UCSD-AML1 (cell line): Measurements from ENCODE around the gene C11orf21.
A peak's percentile ranks its signal among the peaks of the same experiment; 100 is the strongest.

Source experiments
- DNase-seq: peaks from one replicate; lab custom pipeline; 2025; ENCODE audit not compliant: unreplicated experiment; lab: John Stamatoyannopoulos, UW

The C11orf21 gene

GRCh38 chr11:2273311-2273710 is 28.4 kb downstream of the C11orf21 start:
- no peak for DNase-seq

DNA sequence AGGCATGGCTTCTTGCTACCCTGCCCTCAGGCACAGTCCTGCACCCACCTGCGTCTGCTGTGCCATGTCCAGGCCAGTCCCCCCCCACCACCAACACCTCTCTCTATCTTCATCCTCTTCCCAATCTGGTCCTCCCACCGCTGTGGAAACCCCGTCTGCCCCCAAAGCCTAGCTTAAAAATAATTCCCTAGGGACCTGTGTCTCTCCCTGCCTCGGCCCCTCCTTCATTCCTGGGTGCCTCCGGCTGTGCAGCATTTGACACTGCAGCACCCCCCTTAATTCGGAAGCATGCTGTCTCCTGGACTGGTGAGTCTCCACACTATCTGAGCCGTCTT is 28.8 kb downstream of the C11orf21 start:
- no peak for DNase-seq

GRCh38 chr11:2272228-2272945 is 29.3 kb downstream of the C11orf21 start:
- no peak for DNase-seq

GRCh38 chr11:2271327-2272227 is 30.1 kb downstream of the C11orf21 start:
- no peak for DNase-seq

- DNase-seq: no peak
Observed at GRCh38 chr11:2271077-2271326, 30.7 kb downstream of the C11orf21 start.

DNA sequence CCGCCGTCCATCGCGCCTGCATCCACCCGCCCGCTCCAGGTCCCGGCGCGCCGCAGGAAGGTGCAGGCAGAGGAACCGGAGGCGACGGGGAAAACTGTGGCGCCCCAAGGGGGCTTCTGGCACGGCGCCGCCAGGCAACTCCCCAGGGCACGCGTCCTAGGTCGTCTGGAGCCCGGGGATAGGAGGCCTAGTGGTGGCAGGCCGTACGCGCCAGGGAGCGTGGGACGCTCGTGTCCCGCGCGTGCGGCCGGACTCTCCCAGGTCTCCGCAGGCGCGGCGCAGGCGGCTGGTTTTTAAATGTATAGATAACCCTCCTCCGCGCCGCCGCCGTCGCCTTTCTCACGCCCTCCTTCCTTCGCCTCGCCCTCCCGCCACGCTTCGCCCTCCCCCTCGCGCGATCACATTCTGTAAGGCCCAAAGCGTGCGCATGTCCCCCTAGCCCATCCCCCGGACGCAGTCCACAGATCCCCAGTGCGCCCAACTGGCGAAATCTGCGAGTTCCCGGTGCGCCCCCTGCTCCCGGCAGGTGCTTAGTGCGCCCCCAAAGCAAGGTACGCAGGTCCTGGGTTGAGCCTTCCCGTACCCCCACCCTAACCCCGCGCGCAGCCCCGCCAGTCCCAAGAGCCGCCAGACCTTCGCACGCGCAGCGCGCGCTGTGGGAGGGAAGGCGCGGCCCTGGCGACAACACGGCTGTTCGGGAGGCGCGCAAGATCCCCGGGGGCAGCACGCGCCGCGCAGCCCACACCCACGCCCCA is 31.2 kb downstream of the C11orf21 start, which contains the start of gene ASCL2:
TSS of gene ASCL2 (minus strand) at position 267 of the 755 bp plus-strand sequence. CDS start at position 11, 256 bp downstream.
- DNase-seq: no peak

DNA sequence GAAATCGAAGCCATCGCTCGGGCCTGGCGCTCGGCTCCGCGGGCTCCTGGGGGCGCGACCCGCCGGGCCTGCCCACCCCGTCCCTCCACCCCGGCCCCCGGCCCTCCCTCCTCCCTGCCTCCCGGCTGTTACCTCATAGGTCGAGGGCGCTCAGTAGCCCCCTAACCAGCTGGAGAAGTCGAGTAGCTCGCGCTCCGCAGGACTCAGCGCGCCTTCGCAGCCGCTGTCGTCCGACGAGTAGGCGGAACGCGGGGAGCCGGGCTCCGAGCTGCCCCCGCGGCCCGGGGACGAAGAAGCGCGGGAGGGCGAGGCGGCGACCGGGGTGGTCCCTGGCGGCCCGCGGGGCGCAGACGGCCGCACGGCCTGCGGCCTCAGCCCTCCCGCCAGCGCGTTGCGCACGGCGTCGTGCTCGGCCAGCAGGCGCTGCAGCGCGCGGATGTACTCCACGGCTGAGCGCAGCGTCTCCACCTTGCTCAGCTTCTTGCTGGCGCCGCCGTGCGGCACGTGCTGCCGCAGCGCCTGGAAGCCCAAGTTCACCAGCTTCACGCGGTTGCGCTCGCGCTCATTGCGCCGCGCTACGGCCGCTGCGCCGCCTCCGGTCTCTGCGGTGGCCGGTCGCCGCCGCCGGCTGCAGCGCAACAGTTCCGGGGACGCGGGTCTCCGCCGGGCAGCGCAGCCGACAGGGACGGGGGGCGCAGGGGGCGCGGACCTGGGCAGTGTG is 32.0 kb downstream of the C11orf21 start:
- peak; percentile 60 for DNase-seq

DNA sequence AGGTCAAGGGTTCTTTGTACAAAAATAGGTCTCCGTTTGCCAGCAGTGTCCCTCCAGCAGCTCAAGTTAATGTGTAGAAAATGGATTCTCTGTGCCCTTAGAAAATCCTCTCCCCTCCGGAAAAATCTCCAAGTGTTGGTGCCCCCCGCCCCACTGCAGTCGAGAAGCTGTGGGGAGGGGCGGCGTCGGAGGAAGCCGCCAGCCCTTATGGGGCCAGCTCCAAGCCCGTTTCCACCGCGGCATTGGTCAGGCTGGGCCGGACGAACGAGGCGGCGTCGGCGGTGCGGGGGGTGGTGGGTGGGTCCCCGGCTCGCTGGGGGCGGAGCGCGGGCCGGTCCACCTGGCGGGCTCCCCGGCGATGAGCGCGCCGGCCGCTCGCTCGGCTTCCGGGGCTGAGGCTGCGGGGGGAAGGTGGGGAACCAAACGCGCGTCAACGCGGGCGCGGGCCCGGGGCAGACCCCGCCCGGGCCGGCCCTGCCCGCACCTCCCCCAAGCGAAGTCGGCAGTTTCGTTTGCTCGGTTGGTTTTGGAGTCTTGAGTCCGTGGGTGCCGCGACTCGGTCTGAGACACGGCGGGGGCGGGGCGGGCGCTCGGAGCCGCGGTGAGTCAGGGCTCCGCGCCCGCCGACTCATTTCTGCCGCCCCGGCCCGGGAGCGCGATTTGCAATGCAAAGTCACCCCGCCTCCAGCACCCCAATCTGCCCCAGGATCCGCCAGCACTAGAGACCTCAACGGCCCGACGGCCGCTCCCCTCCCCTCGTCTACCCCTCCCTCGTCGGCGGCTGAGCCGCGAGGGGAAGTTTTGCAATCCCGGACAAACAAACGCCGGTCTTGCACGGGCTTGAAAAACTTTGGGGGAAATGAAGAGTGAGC is 32.8 kb downstream of the C11orf21 start:
- DNase-seq: peak; percentile 56

DNA sequence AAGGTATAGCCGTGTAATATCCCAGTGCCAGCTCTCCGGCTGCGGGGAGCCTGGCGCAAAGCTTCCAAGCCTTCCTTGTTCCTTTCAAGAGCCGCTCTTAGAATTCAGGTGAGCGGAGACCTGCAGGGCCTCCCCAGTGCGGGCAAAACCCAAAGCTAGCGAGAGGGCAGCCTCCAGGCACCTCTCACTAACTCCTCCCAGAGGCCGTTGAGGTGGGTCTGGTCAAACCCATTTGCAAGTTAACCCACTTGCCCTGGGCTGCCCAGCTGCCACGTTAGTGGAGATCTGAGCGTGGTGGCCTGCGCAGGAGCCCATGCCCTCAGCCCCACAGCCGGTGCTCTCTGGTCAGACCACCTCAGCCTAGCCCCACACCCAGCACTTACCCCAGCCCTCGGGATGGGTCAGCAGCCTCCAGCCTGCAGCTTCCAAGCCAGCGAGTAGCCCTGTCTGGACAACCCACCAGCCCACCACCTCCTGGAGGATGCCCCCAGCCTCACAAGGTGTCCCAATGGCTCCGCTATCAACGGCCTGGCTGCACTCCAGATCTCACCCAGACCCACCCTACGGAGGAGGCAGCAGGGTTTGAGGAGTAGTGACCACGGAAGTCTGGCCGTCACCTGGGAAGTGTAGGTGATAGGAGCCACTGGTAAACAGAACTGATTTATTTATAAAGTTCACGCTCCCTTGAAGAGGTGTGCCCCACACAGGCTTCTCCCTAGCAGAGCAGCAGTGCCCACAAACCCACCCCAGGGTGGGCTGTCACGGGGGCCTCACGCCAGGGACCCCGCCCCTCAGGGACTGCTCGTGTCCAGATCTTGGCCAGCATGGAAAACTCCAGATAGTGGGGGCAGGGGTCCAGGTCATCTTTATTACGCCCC is 33.6 kb downstream of the C11orf21 start:
- DNase-seq: no peak

DNA sequence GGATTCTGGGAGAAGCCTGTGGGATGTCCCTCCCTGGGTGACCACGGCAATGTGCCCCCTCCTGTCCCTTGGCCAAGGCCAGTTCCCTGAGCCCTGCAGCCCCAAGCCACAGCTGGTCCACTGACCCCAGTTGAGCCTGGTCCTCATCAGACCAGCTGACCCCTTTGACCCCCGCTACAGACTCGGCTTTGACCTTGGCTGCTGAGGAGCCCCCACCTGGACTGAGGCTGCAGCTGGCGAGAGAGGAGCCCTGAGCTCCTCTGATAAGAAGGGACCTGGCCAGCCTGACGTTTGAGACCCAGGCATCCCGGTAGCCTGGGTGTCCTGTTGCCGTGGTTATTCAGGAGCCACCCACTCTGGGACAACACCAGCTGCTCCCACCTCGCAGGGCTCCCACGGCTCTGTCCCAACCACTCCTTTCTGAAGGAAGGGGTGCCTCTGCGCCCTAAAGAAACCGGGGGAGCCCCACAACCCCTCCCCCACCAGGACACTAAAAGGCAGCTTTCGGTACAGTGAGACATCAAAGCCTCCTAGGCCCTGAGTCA is 34.3 kb downstream of the C11orf21 start:
- DNase-seq: no peak

- DNase-seq: no peak
Observed at GRCh38 chr11:2266586-2267305, 35.0 kb downstream of the C11orf21 start.

DNA sequence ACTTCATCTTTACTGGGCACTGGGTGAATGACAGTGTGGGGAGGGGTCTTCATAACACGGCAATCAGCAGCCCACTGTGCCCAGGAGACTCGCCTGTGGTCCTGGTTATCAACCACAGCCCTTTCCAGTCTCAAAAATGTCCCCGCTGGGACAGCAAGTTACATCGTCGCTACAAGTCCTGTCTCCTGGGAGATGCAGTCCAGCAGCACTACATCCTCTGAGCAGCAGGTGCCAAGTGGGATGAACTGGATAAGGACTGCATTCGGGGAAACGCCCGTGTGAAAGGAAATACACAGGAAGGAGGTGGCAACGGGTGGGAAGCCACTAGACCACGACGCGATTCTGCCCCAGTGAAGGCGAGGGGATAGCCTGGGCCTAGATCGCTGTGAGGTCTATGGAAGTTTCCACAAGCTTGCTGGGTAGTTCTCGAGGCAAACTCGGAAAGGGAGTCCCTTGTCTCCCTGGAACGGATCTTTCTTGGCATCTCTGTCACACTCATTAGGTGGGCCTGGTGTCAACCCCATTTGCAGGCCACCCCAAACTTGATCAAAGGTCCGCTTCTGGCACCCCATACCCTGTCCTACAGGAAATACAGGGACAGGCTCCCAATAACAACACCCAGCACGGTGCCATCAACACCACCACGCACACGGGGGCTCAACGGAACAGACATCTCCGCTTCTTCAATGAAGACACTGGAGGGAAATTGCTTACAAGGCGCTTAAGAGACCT is 35.7 kb downstream of the C11orf21 start:
- peak; percentile 46 for DNase-seq

DNA sequence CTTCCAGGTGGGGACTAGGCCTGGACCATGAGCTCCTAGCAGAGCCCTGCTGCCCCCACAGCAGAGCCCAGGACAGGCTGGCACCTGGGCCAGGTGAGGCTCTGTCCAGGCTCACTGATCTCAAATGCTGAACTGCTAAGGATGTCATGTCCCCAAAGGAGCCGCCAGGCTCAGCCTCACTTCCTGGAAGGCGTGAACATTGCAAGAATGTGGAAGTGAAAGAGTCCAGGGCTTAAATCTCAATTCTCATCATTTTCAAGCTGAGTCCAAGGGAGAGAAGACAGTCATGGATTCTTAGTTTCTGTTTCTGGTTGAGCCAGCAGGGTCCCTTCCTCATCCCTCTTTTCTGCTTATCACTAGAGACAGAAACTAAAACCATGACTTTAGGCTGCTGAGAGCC is 36.3 kb downstream of the C11orf21 start:
- DNase-seq: peak; percentile 22

- no peak for DNase-seq
Observed at GRCh38 chr11:2264366-2265053, 37.2 kb downstream of the C11orf21 start.

GRCh38 chr11:2263724-2264360 is 37.9 kb downstream of the C11orf21 start:
- no peak for DNase-seq

DNA sequence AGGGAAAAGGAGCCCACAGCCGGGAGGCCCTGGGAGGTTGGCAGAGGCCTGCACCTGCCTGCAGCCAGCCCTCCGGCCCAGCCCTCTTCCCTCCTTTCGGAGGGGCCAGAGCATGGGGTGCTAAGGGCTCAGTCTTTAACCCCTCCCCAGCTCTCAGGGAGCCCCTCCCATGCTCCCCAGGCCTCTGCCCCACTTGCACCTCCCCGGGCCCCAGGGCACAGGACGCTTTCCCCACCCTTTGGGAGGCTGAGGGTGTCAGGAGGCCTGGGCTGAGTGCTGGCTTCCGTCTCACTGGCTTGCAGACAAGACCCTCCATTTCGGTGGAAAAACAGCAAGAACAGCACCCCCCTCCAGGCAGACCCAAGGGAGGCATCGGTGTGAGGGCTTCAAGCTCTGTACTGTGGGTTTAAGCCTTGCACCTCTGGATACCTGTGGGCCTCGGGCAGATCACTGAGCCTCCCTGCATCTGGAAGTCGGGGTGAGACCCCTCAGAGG is 38.6 kb downstream of the C11orf21 start:
- DNase-seq: no peak
